ENCODE data around the gene MESP1. TPM values are rescaled to one million over a fixed set of nuclear protein-coding genes. Genes with fewer than 3 reads are reported as not detected.

The MESP1 gene
- total RNA-seq, 1 donor from 2014 or later = not detected

DNA sequence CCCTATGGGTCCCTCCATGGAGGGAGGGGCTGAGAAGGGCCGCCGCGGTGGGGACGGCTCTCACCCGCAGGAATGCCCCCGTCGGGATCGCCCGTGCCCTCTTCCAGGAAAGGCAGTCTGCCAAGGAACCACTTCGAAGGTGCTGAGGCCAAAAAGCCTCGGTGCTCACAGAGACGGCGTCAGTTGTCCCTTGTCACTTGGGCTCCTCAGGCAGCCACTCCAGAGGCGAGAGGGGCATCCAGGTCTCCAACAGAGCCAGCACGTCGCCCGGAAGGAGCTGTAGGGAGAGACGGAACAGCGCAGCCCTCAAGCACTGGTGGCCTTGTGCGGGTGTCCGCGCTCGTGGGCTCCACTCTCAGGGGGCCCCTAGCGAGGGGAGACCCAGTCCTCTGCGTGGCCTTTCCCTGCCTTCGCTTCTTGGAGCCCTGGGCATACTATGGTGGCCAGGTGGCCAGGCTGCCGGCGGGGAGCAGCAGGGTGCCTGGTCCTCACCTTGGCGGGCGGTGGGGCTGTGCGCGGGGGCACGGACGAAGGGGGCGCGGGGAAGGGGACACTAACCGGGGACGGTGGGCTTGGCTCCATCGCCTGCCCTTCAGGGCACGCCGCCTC, 994 bp downstream of the MESP1 start:
- Histone ChIP-seq H3K4me2 (peak overlapping the region; percentile 77), H3K4me1 (no peaks in the 10 kb centered on the region), H3K27me3 (peaks cover 96% of the 10 kb centered on the region), H4K20me1 (ENCODE audit: low read depth) (peaks cover 14% of the 10 kb centered on the region), H3K4me3 (peak overlapping the region; percentile 54), H3K9ac (no peak overlapping the region), H3K9me3 (ENCODE audit: low read depth) (no peaks in the 10 kb centered on the region), H2AFZ (replicated peaks) (peak overlapping the region; percentile 96), H3F3A (ENCODE audit: low read depth) (peaks cover 11% of the 10 kb centered on the region), H3K36me3 (no peaks in the 10 kb centered on the region), H3K79me2 (ENCODE audit: low read depth) (no peaks in the 10 kb centered on the region), H3K27ac (no peak overlapping the region)
- H3K4me3 Mint-ChIP-seq = peak overlapping the region; percentile 80
- TF ChIP-seq EZH2 (IDR thresholded peaks at IDR 0.05) (peak; percentile 87), EZH2phosphoT487 (IDR thresholded peaks at IDR 0.05) (peak; percentile 89)
- TF ChIP-seq, protein P1, sequence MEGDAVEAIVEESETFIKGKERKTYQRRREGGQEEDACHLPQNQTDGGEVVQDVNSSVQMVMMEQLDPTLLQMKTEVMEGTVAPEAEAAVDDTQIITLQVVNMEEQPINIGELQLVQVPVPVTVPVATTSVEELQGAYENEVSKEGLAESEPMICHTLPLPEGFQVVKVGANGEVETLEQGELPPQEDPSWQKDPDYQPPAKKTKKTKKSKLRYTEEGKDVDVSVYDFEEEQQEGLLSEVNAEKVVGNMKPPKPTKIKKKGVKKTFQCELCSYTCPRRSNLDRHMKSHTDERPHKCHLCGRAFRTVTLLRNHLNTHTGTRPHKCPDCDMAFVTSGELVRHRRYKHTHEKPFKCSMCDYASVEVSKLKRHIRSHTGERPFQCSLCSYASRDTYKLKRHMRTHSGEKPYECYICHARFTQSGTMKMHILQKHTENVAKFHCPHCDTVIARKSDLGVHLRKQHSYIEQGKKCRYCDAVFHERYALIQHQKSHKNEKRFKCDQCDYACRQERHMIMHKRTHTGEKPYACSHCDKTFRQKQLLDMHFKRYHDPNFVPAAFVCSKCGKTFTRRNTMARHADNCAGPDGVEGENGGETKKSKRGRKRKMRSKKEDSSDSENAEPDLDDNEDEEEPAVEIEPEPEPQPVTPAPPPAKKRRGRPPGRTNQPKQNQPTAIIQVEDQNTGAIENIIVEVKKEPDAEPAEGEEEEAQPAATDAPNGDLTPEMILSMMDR (IDR thresholded peaks at IDR 0.05) = no peak
- no peak overlapping the region for H3K27ac Mint-ChIP-seq
- no peaks in the 10 kb centered on the region for H3K36me3 Mint-ChIP-seq
- H3K27me3 Mint-ChIP-seq (ENCODE audit: insufficient read depth, low read depth) = peaks cover 26% of the 10 kb centered on the region
- H3K4me1 Mint-ChIP-seq = peaks cover 3% of the 10 kb centered on the region
- no peaks in the 10 kb centered on the region for H3K9me3 Mint-ChIP-seq
- peak; percentile 45 for DNase-seq (ENCODE audit: low spot score)

DNA sequence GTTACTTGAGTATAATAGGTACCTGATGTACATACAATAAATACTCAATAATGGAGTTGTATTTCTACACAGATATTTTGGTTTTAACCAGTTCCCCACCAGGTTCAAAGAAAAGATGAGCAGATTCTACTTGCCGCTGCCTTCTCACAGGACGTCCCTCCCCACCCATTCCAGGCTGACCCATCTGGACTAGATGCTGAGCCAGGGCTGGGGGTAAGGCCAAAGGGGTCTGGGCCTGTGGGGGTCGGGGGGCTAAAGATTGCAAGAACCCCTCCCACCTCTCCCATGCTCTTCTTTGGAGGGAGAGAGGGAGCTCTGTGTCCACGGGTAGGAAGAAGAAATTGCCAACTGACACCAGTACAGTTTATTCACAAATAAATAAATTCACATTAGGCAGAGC, 1.5 kb downstream of the MESP1 start:
- Histone ChIP-seq H3K27me3 (peaks cover 95% of the 10 kb centered on the region), H3K27ac (no peak overlapping the region), H3K9ac (no peak overlapping the region), H3K4me2 (no peak overlapping the region), H3K79me2 (ENCODE audit: low read depth) (no peaks in the 10 kb centered on the region), H3K9me3 (ENCODE audit: low read depth) (no peaks in the 10 kb centered on the region), H4K20me1 (ENCODE audit: low read depth) (peaks cover 14% of the 10 kb centered on the region), H2AFZ (replicated peaks) (peak overlapping the region; percentile 96), H3K4me1 (no peaks in the 10 kb centered on the region), H3F3A (ENCODE audit: low read depth) (peaks cover 11% of the 10 kb centered on the region), H3K36me3 (no peaks in the 10 kb centered on the region), H3K4me3 (no peak overlapping the region)
- no peak for TF ChIP-seq EZH2phosphoT487 (IDR thresholded peaks at IDR 0.05)
- TF ChIP-seq, protein P1 (IDR thresholded peaks at IDR 0.05) = no peak
- H3K36me3 Mint-ChIP-seq = no peaks in the 10 kb centered on the region
- H3K9me3 Mint-ChIP-seq = no peaks in the 10 kb centered on the region
- DNase-seq (ENCODE audit: low spot score) = no peak
- peaks cover 29% of the 10 kb centered on the region for H3K27me3 Mint-ChIP-seq (ENCODE audit: insufficient read depth, low read depth)
- H3K4me3 Mint-ChIP-seq = peak overlapping the region; percentile 72
- no peak overlapping the region for H3K27ac Mint-ChIP-seq
- H3K4me1 Mint-ChIP-seq = peaks cover 3% of the 10 kb centered on the region

DNA sequence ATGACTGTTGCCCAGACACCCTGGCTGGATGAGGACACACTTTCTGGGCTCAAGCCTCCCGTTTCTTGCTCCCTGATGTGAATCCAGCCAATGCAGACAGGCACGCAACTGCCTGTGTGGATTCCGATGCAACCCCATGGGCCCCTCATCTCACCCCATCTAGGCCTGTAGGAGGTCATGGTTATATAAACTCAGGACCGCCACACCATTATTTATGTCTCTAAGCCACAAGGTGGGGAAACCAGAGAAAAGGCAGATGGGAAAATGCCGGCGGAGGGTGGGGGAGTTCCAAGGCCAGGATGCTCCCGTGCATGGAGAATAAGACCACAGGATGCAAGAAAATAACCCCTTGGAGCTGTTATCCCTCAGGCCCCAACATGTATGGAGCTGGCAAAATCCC, 2.0 kb downstream of the MESP1 start:
- TF ChIP-seq EZH2phosphoT487 (IDR thresholded peaks at IDR 0.05) (no peak), EZH2 (IDR thresholded peaks at IDR 0.05) (no peak)
- TF ChIP-seq, protein P1 (IDR thresholded peaks at IDR 0.05) = no peak
- Mint-ChIP-seq H3K36me3 (no peaks in the 10 kb centered on the region), H3K4me1 (peaks cover 3% of the 10 kb centered on the region), H3K9me3 (no peaks in the 10 kb centered on the region), H3K27ac (no peak overlapping the region), H3K4me3 (no peak overlapping the region), H3K27me3 (ENCODE audit: insufficient read depth, low read depth) (peaks cover 32% of the 10 kb centered on the region)
- H3K4me3 ChIP-seq = no peak overlapping the region
- H3K4me2 ChIP-seq = no peak overlapping the region
- no peaks in the 10 kb centered on the region for H3K79me2 ChIP-seq (ENCODE audit: low read depth)
- peaks cover 11% of the 10 kb centered on the region for H3F3A ChIP-seq (ENCODE audit: low read depth)
- no peak for DNase-seq (ENCODE audit: low spot score)
- H3K9ac ChIP-seq = no peak overlapping the region
- H2AFZ ChIP-seq (replicated peaks) = no peak overlapping the region
- H3K9me3 ChIP-seq (ENCODE audit: low read depth) = no peaks in the 10 kb centered on the region
- H3K4me1 ChIP-seq = no peaks in the 10 kb centered on the region
- no peaks in the 10 kb centered on the region for H3K36me3 ChIP-seq
- H3K27ac ChIP-seq = no peak overlapping the region
- H3K27me3 ChIP-seq = peaks cover 95% of the 10 kb centered on the region
- H4K20me1 ChIP-seq (ENCODE audit: low read depth) = peaks cover 14% of the 10 kb centered on the region

Measured in neural progenitor cell (in vitro differentiated cells).